ENCODE results near the gene TMEM35B. TPM values are rescaled to one million over a fixed set of nuclear protein-coding genes. Genes with fewer than 3 reads are reported as not detected.
"Not testable (repeated sequence)": the region's sequence is repeated elsewhere in the genome, so short reads cannot be mapped to it uniquely, and the experiment has no call there.

TMEM35B gene
- total RNA-seq, 2 donors from 2014 or later, result 25.2 to 30.6 TPM

GRCh38 chr1:34988581-34988980, 3.4 kb upstream of the TMEM35B start:
- Histone ChIP-seq H3K36me3 (no peaks in the 10 kb centered on the region), H3K4me1 (peaks cover 0 to 22% of the 10 kb centered on the region in 2 donors), H3K27ac (no peak overlapping the region), H3K4me3 (no peak overlapping the region), H3K27me3 (no peaks in the 10 kb centered on the region), H3K9me3 (no peaks in the 10 kb centered on the region)
- no peak for DNase-seq (ENCODE audit: low spot score)
- TF ChIP-seq, protein P1, sequence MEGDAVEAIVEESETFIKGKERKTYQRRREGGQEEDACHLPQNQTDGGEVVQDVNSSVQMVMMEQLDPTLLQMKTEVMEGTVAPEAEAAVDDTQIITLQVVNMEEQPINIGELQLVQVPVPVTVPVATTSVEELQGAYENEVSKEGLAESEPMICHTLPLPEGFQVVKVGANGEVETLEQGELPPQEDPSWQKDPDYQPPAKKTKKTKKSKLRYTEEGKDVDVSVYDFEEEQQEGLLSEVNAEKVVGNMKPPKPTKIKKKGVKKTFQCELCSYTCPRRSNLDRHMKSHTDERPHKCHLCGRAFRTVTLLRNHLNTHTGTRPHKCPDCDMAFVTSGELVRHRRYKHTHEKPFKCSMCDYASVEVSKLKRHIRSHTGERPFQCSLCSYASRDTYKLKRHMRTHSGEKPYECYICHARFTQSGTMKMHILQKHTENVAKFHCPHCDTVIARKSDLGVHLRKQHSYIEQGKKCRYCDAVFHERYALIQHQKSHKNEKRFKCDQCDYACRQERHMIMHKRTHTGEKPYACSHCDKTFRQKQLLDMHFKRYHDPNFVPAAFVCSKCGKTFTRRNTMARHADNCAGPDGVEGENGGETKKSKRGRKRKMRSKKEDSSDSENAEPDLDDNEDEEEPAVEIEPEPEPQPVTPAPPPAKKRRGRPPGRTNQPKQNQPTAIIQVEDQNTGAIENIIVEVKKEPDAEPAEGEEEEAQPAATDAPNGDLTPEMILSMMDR (IDR thresholded peaks at IDR 0.05), result no peak

DNA sequence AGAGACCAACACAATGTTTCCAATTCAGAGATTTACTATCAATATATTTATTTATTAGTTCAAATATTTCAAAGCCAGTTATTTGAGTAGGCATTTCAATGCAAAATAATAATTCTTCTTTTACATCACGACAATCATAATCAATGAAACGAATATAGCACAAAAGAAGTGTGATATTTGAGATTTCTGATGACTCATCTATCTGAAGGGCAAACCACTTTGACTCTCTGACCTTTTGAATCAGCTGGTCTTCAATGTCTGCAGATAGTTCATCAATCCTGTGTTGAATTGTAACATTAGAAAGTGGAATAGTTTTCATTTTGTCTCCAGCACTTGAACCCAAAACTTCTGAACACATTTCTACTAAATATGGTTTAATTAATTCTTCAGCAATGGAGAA, 3.0 kb upstream of the TMEM35B start:
- H3K4me1 ChIP-seq, result peaks cover 0 to 25% of the 10 kb centered on the region in 2 donors
- no peaks in the 10 kb centered on the region for H3K36me3 ChIP-seq
- H3K27ac ChIP-seq, result no peak overlapping the region
- no peaks in the 10 kb centered on the region for H3K27me3 ChIP-seq
- no peak for DNase-seq (ENCODE audit: low spot score)
- H3K9me3 ChIP-seq, result no peaks in the 10 kb centered on the region
- no peak overlapping the region for H3K4me3 ChIP-seq
- TF ChIP-seq, protein P1 (IDR thresholded peaks at IDR 0.05), result no peak

- TF ChIP-seq, protein P1 (IDR thresholded peaks at IDR 0.05), result no peak
- Histone ChIP-seq H3K36me3 (no peaks in the 10 kb centered on the region), H3K27me3 (no peaks in the 10 kb centered on the region), H3K27ac (no peak overlapping the region), H3K4me1 (peaks cover 0 to 32% of the 10 kb centered on the region in 2 donors), H3K4me3 (no peak overlapping the region), H3K9me3 (no peaks in the 10 kb centered on the region)
- DNase-seq (ENCODE audit: low spot score), result no peak
Observed at GRCh38 chr1:34987018-34987417, 1.9 kb upstream of the TMEM35B start.

- not testable (repeated sequence) for H3K9me3 ChIP-seq; DNase-seq (ENCODE audit: low spot score); H3K36me3 ChIP-seq; H3K27me3 ChIP-seq
- peak overlapping the region; percentile 82 to 96 for H3K4me3 ChIP-seq
- peak overlapping the region; percentile 94 to 95 for H3K27ac ChIP-seq
- H3K4me1 ChIP-seq, result peaks cover 0 to 32% of the 10 kb centered on the region in 2 donors
Observed at GRCh38 chr1:34985609-34985904, 410 bp upstream of the TMEM35B start.

DNA sequence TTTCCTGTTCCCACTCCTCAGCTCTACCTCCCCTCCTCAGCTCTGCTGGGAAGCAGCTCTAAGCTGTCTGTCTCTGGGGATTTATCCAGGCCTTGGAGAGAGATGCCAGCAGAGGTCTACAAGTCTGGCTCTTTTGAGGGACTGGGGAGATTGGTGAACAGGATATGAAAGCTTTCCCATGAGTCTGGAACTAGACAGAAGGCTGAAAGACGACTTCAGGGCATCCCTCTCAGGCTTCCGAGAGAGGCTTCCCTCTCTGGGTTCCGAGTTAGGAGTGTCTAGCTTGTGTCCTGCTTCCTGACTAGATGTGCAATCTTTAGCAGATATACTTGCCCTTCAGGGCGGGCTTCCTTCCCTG, 733 bp downstream of the TMEM35B start:
- H3K4me3 ChIP-seq, result peak overlapping the region; percentile 82 to 96
- no peaks in the 10 kb centered on the region for H3K36me3 ChIP-seq
- TF ChIP-seq, protein P1 (IDR thresholded peaks at IDR 0.05), result no peak
- DNase-seq (ENCODE audit: low spot score), result no peak
- no peaks in the 10 kb centered on the region for H3K9me3 ChIP-seq
- H3K27me3 ChIP-seq, result no peaks in the 10 kb centered on the region
- H3K4me1 ChIP-seq, result peaks cover 0 to 32% of the 10 kb centered on the region in 2 donors
- peak overlapping the region; percentile 94 to 95 for H3K27ac ChIP-seq

DNA sequence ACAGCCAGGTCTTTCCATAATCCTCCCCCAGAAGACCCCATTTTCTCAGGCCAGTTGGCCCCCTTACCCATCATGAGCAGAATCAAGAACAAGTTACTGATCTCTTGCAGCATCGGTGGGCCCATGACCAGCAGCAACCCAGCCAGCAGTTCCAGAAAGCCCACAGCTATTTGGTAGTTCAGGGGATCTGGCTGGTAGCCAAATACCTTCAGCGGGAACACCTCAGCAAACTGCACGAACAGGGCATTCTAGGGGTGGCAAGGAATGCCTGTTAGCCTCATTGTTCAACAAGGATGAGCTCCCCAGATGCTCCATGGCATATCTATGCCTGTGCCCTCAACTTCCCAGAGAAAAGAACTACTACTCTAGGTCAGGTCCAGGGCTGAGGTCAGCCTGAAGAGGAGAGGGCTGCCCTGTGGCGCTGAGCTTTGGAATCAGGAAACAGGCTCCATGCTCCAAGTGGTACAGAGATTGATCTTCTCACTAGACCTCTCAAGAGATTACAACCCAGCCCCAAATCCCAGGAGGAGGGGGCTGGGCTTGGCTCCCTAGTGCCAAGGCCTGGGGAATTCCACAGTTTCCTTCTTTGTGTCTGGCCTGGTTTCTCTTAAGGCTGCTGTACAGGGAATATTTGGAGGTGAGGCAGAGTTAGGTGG, 1.3 kb downstream of the TMEM35B start:
- no peak for DNase-seq (ENCODE audit: low spot score)
- H3K27me3 ChIP-seq, result no peaks in the 10 kb centered on the region
- peak overlapping the region; percentile 94 to 95 for H3K27ac ChIP-seq
- no peaks in the 10 kb centered on the region for H3K9me3 ChIP-seq
- no peaks in the 10 kb centered on the region for H3K36me3 ChIP-seq
- peak overlapping the region; percentile 82 to 96 for H3K4me3 ChIP-seq
- TF ChIP-seq, protein P1 (IDR thresholded peaks at IDR 0.05), result no peak
- peaks cover 0 to 32% of the 10 kb centered on the region in 2 donors for H3K4me1 ChIP-seq
